Islet of Langerhans (tissue), 1 donor: ENCODE measurements around the gene CLTCL1.
"Not testable (repeated sequence)": the region's sequence is repeated elsewhere in the genome, so short reads cannot be mapped to it uniquely, and the experiment has no call there.

Experiments used
- FAIRE-seq: peaks from one replicate; lab custom pipeline; 2011; peaks lifted over from hg19 to GRCh38; lab: Jason Lieb, UNC

Gene CLTCL1

DNA sequence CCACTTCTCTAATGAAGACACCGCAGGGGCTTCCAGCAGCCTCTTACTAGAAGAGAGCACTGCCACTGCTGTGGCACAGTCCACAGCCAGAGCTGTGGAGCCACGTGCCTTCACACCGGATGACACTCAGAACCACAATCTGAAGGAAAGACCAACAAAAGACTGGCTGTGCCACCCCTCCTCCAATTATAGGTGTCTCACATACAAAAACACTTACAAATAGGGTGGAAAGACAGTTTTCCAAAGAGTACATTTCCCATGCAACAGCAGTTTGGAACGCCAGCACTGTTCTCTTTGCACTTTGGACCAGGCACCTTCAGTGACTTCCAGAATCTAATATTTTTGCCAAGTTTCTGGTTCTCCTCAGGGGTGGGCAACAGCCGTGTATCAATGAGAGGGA is 74.9 kb downstream of the CLTCL1 start:
- FAIRE-seq, result no peak

DNA sequence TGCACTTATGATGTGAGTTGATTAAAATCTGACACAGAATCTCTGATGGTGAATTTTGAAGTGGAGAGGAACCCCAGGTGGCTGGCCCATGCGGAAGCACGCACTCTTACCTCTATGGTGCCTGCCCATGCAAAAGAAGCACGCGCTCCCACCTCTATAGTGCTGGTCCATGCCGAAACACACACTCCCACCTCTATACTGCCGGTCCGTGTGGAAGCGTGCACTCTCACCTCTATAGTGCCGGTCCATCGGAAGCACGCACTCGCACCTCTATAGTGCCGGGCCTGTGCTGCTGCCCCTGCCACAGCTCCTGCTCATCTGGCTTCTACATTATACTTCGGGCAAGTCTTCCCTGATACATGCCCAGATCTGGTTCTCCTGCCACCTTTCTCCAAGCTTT is 76.2 kb downstream of the CLTCL1 start:
- no peak for FAIRE-seq

DNA sequence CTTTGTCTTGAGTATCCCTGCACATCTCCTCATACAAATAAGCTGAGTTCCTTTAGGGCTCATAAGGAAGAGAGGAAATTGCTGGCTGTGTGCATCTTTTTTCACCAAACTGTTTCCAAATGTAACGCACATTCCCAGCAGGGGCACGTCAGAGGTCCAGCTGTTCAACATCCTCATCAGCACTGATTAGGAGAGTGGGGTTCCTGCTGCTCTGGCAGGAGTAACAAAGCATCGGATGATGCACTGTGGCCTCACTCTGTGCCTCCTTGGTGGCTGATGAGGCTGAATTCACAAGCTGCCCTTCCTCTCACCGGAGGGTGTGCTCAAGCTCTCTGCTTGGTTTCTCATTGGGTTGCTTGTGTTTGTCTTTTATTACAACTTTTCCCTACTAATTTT is 77.4 kb downstream of the CLTCL1 start:
- FAIRE-seq, result no peak

- no peak for FAIRE-seq
Measured at GRCh38 chr22:19213442-19214077, 78.0 kb downstream of the CLTCL1 start.

GRCh38 chr22:19213001-19213400 is 78.5 kb downstream of the CLTCL1 start:
- FAIRE-seq, result no peak

- FAIRE-seq, result no peak
Measured at GRCh38 chr22:19212302-19212870, 79.1 kb downstream of the CLTCL1 start.

DNA sequence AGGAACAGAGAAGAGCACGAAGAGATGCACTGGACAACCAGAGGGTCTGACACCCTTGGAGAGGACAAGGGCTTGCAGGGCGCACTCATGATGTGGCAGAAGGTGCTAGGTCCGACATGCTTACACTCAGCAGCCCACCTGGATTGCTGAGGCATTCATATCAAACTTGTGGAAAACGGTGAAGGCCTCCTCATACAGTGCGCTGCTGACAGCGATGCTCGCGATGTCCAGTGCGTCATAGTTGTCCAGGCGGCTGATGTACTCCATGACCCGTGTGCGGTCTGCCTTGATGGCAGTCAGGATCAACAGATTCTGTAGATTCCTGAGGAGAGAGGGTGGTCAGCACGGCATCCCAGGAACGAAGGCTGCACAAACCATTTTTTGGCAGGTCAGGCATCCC is 81.3 kb downstream of the CLTCL1 start:
- FAIRE-seq, result no peak

- no peak for FAIRE-seq
Measured at GRCh38 chr22:19208287-19208847, 83.2 kb downstream of the CLTCL1 start.

- FAIRE-seq, result no peak
Measured at GRCh38 chr22:19207884-19208283, 83.6 kb downstream of the CLTCL1 start.

DNA sequence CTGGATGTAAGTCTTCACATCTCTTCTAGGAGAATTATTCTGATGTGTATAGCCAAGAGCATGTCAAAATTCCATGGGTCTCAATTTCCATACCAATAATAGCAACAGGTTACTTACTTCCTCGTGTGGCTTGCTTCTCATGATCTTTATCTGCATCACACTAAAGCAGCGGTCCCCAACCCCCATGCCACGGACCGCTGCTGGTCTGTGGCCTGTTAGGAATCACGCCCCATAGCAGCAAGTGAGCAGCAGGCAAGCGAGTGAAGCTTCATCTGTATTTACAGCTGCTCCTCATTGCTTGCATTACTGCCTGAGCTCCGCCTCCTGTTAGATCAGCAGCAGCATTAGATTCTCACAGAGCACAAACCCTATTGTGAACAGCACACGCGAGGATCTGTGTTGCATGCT is 84.1 kb downstream of the CLTCL1 start:
- FAIRE-seq, result no peak

DNA sequence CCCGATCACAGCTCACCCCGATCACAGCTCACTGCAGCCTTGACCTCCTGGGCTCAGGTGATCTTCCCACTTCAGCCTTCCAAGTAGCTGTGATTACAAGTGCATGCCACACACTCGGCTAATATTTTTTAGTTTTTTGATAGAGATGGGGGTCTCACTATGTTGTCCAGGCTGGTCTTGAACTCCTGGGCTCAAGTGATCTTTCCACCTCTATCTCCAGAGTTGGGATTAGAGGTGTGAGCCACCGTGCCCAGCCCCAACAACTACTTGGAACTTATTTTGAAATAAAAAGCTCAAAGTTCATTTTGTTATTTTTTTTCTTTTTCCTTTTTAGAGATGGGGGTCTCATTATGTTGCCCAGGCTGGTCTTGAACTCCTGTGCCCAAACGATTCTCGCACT is 85.2 kb downstream of the CLTCL1 start:
- no peak for FAIRE-seq

GRCh38 chr22:19204640-19205039 is 86.9 kb downstream of the CLTCL1 start:
- FAIRE-seq, result no peak

DNA sequence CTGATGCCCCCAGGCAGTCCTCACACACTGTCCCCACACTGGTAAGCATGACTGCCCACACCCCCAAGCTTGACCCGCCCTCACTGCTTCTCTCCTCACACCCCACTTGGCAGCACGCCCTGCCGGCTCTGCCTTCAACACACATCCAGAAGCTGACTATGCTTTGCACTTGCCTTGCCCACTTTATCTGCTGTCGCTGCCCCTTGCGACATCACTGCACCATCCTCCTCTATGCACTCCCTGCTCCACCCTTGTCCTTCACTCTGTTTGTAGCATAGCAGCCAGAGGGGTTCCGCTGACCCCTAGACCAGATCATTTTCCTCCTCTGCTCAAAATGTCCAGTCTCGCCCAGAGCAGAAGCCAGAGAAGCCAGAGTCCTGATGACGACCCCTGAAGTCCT is 87.7 kb downstream of the CLTCL1 start:
- FAIRE-seq, result no peak

DNA sequence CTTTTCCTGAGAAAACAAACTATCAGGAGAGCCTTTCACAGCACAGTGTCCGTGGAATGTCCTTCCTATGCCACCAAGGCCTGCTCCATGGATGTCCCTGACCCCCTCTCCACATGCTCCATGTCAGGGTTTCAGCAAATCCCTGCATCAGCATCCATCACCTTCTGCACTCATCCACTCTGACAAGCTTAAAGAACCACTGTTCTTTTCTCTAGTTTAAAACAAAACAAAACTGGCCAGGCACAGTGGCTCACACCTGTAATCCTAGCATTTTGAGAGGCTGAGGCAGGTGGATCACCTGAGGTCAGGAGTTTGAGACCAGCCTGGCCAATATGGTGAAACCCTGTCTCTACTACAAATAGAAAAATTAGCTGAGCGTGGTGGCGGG is 88.7 kb downstream of the CLTCL1 start:
- not testable (repeated sequence) for FAIRE-seq

DNA sequence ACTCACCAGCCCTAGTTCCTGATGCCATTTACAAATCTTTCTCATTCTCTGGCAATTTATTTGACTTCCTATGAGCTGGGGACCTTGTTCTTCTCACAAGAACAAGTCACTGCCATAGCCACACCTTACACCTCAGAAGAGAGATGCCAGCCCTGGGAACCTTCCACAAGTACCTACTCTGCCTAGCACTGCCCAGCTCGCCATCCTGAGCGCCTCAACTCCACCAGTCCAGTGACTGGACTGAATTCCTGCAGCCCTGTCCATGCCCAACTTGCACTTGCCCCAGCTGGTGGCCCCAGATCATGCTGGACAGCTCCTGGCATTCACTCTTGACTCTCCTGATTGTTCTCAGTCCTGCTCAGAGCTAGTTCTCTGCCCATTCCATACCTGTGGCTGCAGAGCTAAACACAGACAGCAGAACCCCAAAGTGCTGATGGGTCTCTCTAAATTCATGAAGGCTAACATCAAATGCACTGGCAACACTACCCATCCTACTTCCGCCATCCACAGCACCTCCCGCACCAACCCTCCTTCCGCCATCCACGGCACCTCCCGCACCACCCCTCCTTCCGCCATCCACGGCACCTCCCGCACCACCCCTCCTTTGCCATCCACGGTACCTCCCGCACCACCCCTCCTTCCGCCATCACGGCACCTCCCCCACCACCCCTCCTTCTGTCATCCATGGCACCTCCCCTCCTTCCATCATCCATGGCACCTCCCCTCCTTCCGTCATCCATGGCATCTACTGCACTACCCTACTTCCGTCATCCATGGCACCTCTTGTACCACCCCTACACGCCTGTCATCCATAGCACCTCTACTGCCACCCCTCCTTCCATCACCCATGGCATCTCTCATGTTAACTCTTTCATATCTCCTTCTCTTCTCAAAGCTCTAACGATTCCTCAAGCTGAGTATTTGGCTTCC is 89.4 kb downstream of the CLTCL1 start:
- no peak for FAIRE-seq

DNA sequence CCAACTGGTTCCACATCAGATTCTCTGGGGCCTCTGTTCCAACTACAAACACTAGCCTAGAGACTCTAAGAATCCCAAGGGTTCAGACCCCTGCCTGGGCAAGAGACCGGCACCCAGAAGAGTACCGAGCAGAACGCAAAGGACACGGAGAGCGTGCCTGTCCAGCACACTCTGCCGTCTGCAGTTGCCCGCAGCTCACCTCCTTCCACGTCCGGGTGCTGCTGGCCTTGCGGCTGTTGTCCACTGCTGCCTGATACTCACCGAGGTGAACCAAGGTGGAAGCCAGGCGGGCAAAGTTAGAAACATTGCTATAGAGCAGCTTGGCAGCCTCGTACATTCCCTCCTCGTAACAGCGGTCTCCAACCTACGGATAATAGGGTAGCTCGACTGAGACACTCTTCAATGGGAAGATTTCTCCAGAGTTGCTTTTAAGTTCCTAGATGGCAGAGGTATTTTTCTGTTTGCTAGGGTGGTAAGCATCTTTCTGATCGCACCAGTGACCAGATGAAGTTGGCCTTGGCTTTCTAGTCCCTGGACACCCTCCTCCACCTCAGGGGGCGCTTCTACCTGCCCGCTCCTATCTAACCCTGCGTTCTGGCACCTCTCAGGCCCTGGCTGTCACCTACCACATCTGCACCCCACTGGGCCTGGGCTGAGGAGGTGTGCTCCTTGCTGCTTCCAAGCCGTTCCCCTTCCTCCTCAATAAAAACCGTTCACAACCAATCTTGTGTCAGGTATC is 90.2 kb downstream of the CLTCL1 start:
- no peak for FAIRE-seq

DNA sequence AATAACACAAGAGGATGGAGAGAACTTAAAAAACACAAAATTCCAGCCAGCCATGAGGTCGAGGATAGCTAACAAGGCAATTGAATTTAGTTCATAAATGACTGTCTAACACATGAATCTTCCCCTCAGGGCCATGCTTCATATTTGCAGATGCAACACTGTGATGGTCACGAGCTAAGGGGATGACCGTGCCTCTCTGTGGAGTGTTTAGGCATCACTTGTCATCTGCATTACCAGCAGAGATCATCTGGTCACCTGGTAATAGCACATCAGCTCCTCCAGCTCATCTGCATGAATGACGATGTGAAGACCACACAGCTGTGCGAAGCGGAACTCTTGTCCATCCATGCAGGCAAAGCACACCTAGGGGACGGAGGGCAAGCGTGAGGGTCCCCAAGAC is 92.0 kb downstream of the CLTCL1 start:
- peak; percentile 33 for FAIRE-seq

GRCh38 chr22:19197997-19198865 is 93.3 kb downstream of the CLTCL1 start:
- FAIRE-seq, result peak; percentile 64

DNA sequence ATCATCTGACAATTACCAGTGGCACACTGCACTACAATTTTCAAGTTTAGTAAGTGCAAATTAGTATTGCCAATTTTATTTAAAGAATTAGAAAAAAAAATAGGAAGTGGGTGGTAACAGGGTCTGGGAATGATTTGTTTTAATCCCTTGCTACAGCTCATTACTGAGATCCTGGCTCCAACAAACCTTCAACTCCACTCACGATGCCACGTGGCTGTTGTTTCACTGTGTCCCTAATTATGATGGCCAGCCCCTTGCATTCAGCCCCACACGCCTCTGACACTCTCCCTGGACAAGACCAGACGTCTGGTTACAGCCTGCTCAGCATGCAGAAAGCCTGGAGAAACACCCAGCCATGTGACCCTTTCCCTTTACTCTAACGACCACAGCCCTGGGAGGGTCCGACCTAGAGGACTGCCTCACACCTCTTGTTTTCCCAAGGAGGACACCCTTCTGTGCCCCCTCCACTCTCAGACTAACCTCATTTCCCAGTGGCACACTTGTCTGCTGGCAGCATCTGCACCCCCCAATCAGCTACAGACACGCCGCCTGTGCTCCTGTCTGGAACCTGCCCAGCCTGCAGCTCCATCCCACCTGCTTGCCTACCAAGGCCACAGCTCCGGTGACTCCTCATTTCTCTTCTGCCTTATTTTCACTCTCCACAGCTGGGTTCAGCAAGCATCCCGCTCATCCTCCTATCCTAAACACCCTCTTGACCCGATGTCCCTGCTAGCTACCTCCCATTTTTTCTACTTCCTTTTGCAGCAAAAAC is 94.5 kb downstream of the CLTCL1 start:
- no peak for FAIRE-seq
